SK-N-SH (cell line): Measurements from ENCODE around the gene ATP8A2. TPM values are rescaled to one million over a fixed set of nuclear protein-coding genes. Genes with fewer than 3 reads are reported as not detected.

Source experiments
- CTCF ChIA-PET: fragments of 300-600, 350-600 bp; formaldehyde crosslinking; extraction: SDS; loops from one replicate; lab custom pipeline; 2021; lab: Yijun Ruan, JAX
- POLR2A ChIA-PET: fragments of 350-600 bp; sonication (Branson Sonifier 250); formaldehyde crosslinking; extraction: SDS; loops from one replicate; lab custom pipeline; 2020; ENCODE audit warnings: antibody characterized with exemption, inconsistent platforms; lab: Yijun Ruan, JAX
- DNase-seq: peaks from one replicate; pipeline ENCODE4 v3.0.0; 2012
- H2AFZ ChIP-seq: fragments of 200-600 bp; sonication (generic); 2 replicates; pipeline ENCODE4 v1.8.1; 2016; ENCODE audit warnings: antibody characterized with exemption, mild to moderate bottlenecking, low read depth
- H3F3A ChIP-seq: fragments of 200-600 bp; sonication (generic); replicated peaks from 2 replicates; pipeline ENCODE3; 2016; ENCODE audit warnings: antibody characterized with exemption, mild to moderate bottlenecking; ENCODE audit not compliant: insufficient read depth
- H3K27ac ChIP-seq, 2 experiments: fragments of 200-500 bp in 1 of 2; fragments of 200-600 bp in 1 of 2; sonication (Bioruptor generic) in 1 of 2; sonication (generic), shearing (Covaris generic) in 1 of 2; 2 replicates each; pipeline versions ENCODE4 v1.5.1 to v1.6.1; 2014 to 2016; ENCODE audit warnings: low read depth in 2 of 2, inconsistent platforms in 1 of 2, low read length in 1 of 2, mild to moderate bottlenecking in 1 of 2, mixed read lengths in 1 of 2
- H3K27me3 ChIP-seq: fragments of 200-600 bp; sonication (generic), shearing (Covaris generic); 2 replicates; pipeline ENCODE4 v1.6.1; 2016; ENCODE audit warnings: mixed run types; ENCODE audit not compliant: insufficient read depth
- H3K36me3 ChIP-seq, 2 experiments: fragments of 200-500 bp in 1 of 2; fragments of 200-600 bp in 1 of 2; sonication (Bioruptor generic) in 1 of 2; sonication (generic) in 1 of 2; replicated peaks in 1 of 2; 2 replicates each; pipeline versions ENCODE3 to v1.5.1; 2014 to 2016; ENCODE audit warnings: low read length in 1 of 2, mild to moderate bottlenecking in 1 of 2; ENCODE audit not compliant: insufficient read depth in 2 of 2, control insufficient read depth in 1 of 2
- H3K4me1 ChIP-seq, 2 experiments: fragments of 200-500 bp in 1 of 2; fragments of 200-600 bp in 1 of 2; sonication (Bioruptor generic) in 1 of 2; sonication (generic), shearing (Covaris generic) in 1 of 2; 2 replicates each; pipeline versions ENCODE4 v1.5.1 to v1.6.1; 2014 to 2016; ENCODE audit warnings: low read depth in 1 of 2, low read length in 1 of 2, mixed run types in 1 of 2; ENCODE audit not compliant: insufficient read depth in 2 of 2, control insufficient read depth in 1 of 2
- H3K4me2 ChIP-seq: fragments of 200-600 bp; sonication (generic), shearing (Covaris generic); 2 replicates; pipeline ENCODE4 v1.6.1; 2017; ENCODE audit warnings: mixed run types
- H3K4me3 ChIP-seq, 2 experiments: fragments of 200-500 bp in 1 of 2; fragments of 200-600 bp in 1 of 2; sonication (Bioruptor generic) in 1 of 2; sonication (generic), shearing (Covaris generic) in 1 of 2; 2 replicates each; pipeline versions ENCODE4 v1.5.1 to v1.8.1; 2014 to 2016; ENCODE audit warnings: low read depth in 2 of 2, inconsistent platforms in 1 of 2, low read length in 1 of 2, mild to moderate bottlenecking in 1 of 2, mixed read lengths in 1 of 2, moderate library complexity in 1 of 2
- H3K79me2 ChIP-seq: fragments of 200-600 bp; sonication (generic); 2 replicates; pipeline ENCODE4 v1.8.1; 2017; ENCODE audit warnings: mild to moderate bottlenecking; ENCODE audit not compliant: insufficient read depth
- H3K9ac ChIP-seq: fragments of 200-600 bp; sonication (generic); 2 replicates; pipeline ENCODE4 v1.6.1; 2017; ENCODE audit warnings: mixed run types
- H3K9me2 ChIP-seq: fragments of 200-600 bp; sonication (generic); 2 replicates; pipeline ENCODE4 v1.6.1; 2017; ENCODE audit warnings: mixed run types
- H3K9me3 ChIP-seq: fragments of 200-600 bp; sonication (generic); 2 replicates; pipeline ENCODE4 v1.6.1; 2017; ENCODE audit warnings: mixed run types, mild to moderate bottlenecking, moderate library complexity
- H4K20me1 ChIP-seq: fragments of 200-600 bp; sonication (generic); 2 replicates; pipeline ENCODE4 v1.6.1; 2017; ENCODE audit warnings: mild to moderate bottlenecking, mixed run types; ENCODE audit not compliant: insufficient read depth
- EZH2phosphoT487 ChIP-seq: fragments of 200-600 bp; sonication (generic); IDR thresholded peaks from 2 replicates; pipeline ENCODE4 v1.6.1; 2017; ENCODE audit warnings: low read depth, mixed run types, mild to moderate bottlenecking, antibody characterized with exemption, moderate library complexity, borderline replicate concordance
- FOXM1 ChIP-seq: IDR thresholded peaks from 2 replicates; pipeline ENCODE4 v1.4.0; 2012; ENCODE audit warnings: low read depth, mild to moderate bottlenecking
- GABPA ChIP-seq: IDR thresholded peaks from 2 replicates; pipeline ENCODE4 v1.4.0; 2012; ENCODE audit warnings: low read depth, mild to moderate bottlenecking
- GATA2 ChIP-seq: sonication (generic); formaldehyde crosslinking; IDR thresholded peaks from 2 replicates; pipeline ENCODE4 v1.5.0; 2020; ENCODE audit warnings: mild to moderate bottlenecking, missing genetic modification reagents
- MAX ChIP-seq: IDR thresholded peaks from 2 replicates; pipeline ENCODE4 v1.4.0; 2012; ENCODE audit warnings: low read depth
- MEF2A ChIP-seq: IDR thresholded peaks from 2 replicates; pipeline ENCODE4 v1.4.0; 2012; ENCODE audit warnings: low read depth, borderline replicate concordance
- MXI1 ChIP-seq: IDR thresholded peaks from 2 replicates; pipeline ENCODE4 v1.6.1; 2012; ENCODE audit warnings: mild to moderate bottlenecking, low read depth, low read length, improper control_type of control experiment
- POLR2AphosphoS5 ChIP-seq: IDR thresholded peaks from 2 replicates; pipeline ENCODE4 v1.6.1; 2012; ENCODE audit warnings: low read depth, low read length
- RCOR1 ChIP-seq: fragments of 150-350 bp; IDR thresholded peaks from 2 replicates; pipeline ENCODE4 v1.6.1; 2017; ENCODE audit warnings: antibody characterized with exemption, low read length
- RXRA ChIP-seq: IDR thresholded peaks from 2 replicates; pipeline ENCODE4 v1.4.0; 2012; ENCODE audit warnings: low read depth, mild to moderate bottlenecking, borderline replicate concordance
- SMC3 ChIP-seq: IDR thresholded peaks from 2 replicates; pipeline ENCODE4 v1.6.1; 2012; ENCODE audit warnings: low read depth, low read length, improper control_type of control experiment
- TAF1 ChIP-seq: IDR thresholded peaks from 2 replicates; pipeline ENCODE4 v1.6.1; 2012; ENCODE audit warnings: low read depth, mild to moderate bottlenecking, low read length, moderate library complexity, borderline replicate concordance
- TCF12 ChIP-seq: IDR thresholded peaks from 2 replicates; pipeline ENCODE4 v1.4.0; 2012
- TEAD4 ChIP-seq: IDR thresholded peaks from 2 replicates; pipeline ENCODE4 v1.4.0; 2012; ENCODE audit warnings: mild to moderate bottlenecking, borderline replicate concordance; ENCODE audit not compliant: insufficient read depth
- YY1 ChIP-seq: IDR thresholded peaks from 2 replicates; pipeline ENCODE4 v1.4.0; 2012; ENCODE audit warnings: low read depth, mild to moderate bottlenecking
- WGBS: methylation state at CpG from one replicate; pipeline ENCODE4 v1.1.6; 2017; ENCODE audit warnings: low lambda C conversion rate; 5-methylcytosine and 5-hydroxymethylcytosine counted together
- polyA plus RNA-seq, 3 experiments: library from polyadenylated mRNA; depleted of rRNA; stranded (reverse); fragments of >200 nt; gene quantifications; 2 replicates each; pipeline ENCODE4 v1.2.3, GENCODE V29; 2012
- TF ChIP-seq, protein P1 (sequence below): fragments of 200-600 bp; sonication (generic); IDR thresholded peaks from 2 replicates; pipeline ENCODE4 v1.6.1; 2017; ENCODE audit warnings: antibody characterized with exemption, mild to moderate bottlenecking, moderate library complexity
- TF ChIP-seq, protein P2 (sequence below): fragments of 150-350 bp; IDR thresholded peaks from 2 replicates; pipeline ENCODE4 v1.6.1; 2017; ENCODE audit warnings: antibody characterized with exemption, low read length, low read depth, borderline replicate concordance
- TF ChIP-seq, protein P3 (sequence below): IDR thresholded peaks from 2 replicates; pipeline ENCODE4; 2012

Gene ATP8A2
- polyA plus RNA-seq, 1 of the 3 experiments (the other 2 are of a cell fraction) = 0.02 TPM

DNA sequence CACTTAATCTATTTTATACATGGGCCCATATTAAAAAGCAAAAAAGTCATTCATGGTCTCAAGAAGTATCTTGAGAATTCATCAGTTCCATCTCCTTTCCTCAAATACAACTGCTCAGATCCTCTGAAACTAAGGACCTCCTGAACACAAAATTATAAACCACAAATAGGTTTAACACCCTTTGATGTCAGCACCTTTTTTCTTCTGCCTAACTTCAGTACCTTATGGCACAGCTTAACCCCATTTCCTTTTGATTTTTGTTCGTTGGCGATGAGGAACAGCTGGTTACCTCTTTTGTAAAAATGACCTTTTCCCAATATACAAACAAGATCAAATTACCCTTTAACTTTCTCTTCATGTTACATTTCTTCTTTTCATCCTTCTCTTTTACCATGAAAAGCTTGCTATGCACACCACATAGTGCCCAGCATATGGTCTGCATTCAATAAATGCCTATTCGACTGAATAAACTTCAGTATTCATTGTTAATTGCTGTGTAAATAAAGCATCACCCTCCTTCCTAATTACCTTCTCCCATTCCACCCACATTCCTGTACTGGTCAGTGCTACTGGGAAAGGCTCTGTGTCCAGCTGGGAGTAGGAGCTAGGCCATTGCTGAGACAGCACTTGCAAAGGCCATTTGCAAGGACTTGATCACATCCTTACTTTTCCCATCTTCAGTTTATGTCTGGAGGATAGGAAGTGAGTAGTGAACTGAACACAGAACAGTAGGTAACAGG, 362.1 kb downstream of the ATP8A2 start:
- DNase-seq = no peak
- Histone ChIP-seq H3K79me2 (no peaks in the 10 kb centered on the region), H3F3A (no peaks in the 10 kb centered on the region), H4K20me1 (no peaks in the 10 kb centered on the region), H3K27me3 (no peaks in the 10 kb centered on the region), H2AFZ (no peak overlapping the region), H3K4me2 (no peak overlapping the region), H3K36me3 (no peaks in the 10 kb centered on the region), H3K4me1 (peaks cover 0 to 2% of the 10 kb centered on the region in 2 experiments; a peak in 1 of 4 replicates), H3K4me3 (no peak overlapping the region), H3K27ac (no peak overlapping the region), H3K9me3 (0 out of 2 replicates have a peak, but pooled peaks cover 3% of the 10 kb centered on the region), H3K9ac (no peak overlapping the region), H3K9me2 (no peaks in the 10 kb centered on the region)
- POLR2A ChIA-PET = no interaction called here
- TF ChIP-seq FOXM1 = no peak
- no peak for TF ChIP-seq TAF1
- TF ChIP-seq, protein P1, sequence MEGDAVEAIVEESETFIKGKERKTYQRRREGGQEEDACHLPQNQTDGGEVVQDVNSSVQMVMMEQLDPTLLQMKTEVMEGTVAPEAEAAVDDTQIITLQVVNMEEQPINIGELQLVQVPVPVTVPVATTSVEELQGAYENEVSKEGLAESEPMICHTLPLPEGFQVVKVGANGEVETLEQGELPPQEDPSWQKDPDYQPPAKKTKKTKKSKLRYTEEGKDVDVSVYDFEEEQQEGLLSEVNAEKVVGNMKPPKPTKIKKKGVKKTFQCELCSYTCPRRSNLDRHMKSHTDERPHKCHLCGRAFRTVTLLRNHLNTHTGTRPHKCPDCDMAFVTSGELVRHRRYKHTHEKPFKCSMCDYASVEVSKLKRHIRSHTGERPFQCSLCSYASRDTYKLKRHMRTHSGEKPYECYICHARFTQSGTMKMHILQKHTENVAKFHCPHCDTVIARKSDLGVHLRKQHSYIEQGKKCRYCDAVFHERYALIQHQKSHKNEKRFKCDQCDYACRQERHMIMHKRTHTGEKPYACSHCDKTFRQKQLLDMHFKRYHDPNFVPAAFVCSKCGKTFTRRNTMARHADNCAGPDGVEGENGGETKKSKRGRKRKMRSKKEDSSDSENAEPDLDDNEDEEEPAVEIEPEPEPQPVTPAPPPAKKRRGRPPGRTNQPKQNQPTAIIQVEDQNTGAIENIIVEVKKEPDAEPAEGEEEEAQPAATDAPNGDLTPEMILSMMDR = no peak
- TF ChIP-seq GATA2 = no peak
- TF ChIP-seq, protein P2, sequence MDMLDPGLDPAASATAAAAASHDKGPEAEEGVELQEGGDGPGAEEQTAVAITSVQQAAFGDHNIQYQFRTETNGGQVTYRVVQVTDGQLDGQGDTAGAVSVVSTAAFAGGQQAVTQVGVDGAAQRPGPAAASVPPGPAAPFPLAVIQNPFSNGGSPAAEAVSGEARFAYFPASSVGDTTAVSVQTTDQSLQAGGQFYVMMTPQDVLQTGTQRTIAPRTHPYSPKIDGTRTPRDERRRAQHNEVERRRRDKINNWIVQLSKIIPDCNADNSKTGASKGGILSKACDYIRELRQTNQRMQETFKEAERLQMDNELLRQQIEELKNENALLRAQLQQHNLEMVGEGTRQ = no peak
- no peak for TF ChIP-seq MXI1
- no peak for TF ChIP-seq GABPA
- TF ChIP-seq MAX = no peak
- no peak for TF ChIP-seq TEAD4
- TF ChIP-seq, protein P3, sequence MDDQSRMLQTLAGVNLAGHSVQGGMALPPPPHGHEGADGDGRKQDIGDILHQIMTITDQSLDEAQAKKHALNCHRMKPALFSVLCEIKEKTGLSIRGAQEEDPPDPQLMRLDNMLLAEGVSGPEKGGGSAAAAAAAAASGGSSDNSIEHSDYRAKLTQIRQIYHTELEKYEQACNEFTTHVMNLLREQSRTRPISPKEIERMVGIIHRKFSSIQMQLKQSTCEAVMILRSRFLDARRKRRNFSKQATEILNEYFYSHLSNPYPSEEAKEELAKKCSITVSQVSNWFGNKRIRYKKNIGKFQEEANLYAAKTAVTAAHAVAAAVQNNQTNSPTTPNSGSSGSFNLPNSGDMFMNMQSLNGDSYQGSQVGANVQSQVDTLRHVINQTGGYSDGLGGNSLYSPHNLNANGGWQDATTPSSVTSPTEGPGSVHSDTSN = no peak
- no peak for TF ChIP-seq MEF2A
- TF ChIP-seq RCOR1 = no peak
- TF ChIP-seq EZH2phosphoT487 = no peak
- no peak for TF ChIP-seq YY1
- no peak for TF ChIP-seq SMC3
- no peak for TF ChIP-seq POLR2AphosphoS5
- TF ChIP-seq RXRA = no peak
- TF ChIP-seq TCF12 = no peak
- CTCF ChIA-PET = interaction anchor here (0.6 kb wide), 1 partner anchor 160 kb away, joined by 3 read pairs; no protein-coding TSS in a partner anchor
- WGBS = 39% methylated on average over 3 of the region's 3 CpGs
